ENCODE data around the gene BTN2A1. TPM values are rescaled to one million over a fixed set of nuclear protein-coding genes. Genes with fewer than 3 reads are reported as not detected.
A peak's percentile ranks its signal among the peaks of the same experiment; 100 is the strongest.

Gene BTN2A1
- total and polyA plus RNA-seq, 9 of the 15 experiments (the other 6 are each of a cell fraction or from before 2014, with no cell fraction given), result 6.7 to 22.1 (median 16.4) TPM

DNA sequence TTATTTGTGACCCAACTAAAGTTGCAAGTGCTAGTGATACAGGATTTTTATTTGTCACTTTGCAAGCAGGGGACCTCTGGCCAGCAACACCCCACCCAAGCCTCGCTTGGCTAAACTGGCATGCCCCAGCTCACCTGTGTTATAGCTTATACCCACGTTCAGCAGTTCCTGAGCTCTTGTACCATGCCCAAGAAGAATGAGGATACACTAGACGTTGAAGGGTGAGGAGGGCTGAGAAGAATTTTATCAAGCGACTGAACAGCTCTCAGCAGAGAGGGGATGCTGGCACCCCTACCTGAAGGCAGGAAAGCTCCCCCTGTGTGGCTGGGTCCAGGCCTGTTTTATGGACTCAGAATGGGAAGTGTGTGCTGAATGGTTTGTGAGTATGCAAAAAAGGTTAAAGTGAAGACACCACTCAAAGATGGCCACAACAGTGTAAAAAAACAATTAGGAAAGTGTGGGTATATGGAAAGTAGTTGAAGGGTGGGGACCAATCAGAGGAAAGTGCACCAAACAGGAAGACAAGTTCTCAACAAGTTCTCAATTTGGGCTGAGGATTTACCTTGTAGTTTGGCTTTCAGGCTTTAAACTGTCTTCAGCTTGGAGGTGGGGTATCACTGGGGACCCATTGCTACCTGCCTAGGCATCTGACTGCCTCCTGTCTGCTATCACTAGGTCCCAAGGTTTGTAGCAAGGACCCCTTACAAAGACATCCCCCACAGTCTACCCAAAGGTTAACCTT lies 15.0 kb downstream of the BTN2A1 start (continued):
- TF ChIP-seq ZFP36 (IDR thresholded peaks at IDR 0.05; ENCODE audit: low read depth, low read length, partially characterized antibody) (peak; percentile 53), POLR2AphosphoS5 (IDR thresholded peaks at IDR 0.05; ENCODE audit: control insufficient read depth, insufficient read depth, low read depth, low read length) (no peak), PTBP1 (IDR thresholded peaks at IDR 0.05; ENCODE audit: low read depth, low read length) (no peak), ASH1L (IDR thresholded peaks at IDR 0.05; ENCODE audit: borderline replicate concordance, low read depth, partially characterized antibody) (no peak), TRIM28 (IDR thresholded peaks at IDR 0.05) (peak; percentile 59; the same call in 1 of the 2 replicates), RAD51 (IDR thresholded peaks at IDR 0.05; ENCODE audit: borderline replicate concordance, low read depth) (no peak)
- TF ChIP-seq, protein P1, sequence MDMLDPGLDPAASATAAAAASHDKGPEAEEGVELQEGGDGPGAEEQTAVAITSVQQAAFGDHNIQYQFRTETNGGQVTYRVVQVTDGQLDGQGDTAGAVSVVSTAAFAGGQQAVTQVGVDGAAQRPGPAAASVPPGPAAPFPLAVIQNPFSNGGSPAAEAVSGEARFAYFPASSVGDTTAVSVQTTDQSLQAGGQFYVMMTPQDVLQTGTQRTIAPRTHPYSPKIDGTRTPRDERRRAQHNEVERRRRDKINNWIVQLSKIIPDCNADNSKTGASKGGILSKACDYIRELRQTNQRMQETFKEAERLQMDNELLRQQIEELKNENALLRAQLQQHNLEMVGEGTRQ (CRISPR knock-in tag; IDR thresholded peaks at IDR 0.05), result no peak
- TF ChIP-seq, protein P2, sequence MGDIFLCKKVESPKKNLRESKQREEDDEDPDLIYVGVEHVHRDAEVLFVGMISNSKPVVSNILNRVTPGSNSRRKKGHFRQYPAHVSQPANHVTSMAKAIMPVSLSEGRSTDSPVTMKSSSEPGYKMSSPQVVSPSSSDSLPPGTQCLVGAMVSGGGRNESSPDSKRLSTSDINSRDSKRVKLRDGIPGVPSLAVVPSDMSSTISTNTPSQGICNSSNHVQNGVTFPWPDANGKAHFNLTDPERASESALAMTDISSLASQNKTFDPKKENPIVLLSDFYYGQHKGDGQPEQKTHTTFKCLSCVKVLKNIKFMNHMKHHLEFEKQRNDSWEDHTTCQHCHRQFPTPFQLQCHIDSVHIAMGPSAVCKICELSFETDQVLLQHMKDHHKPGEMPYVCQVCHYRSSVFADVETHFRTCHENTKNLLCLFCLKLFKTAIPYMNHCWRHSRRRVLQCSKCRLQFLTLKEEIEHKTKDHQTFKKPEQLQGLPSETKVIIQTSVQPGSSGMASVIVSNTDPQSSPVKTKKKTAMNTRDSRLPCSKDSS (IDR thresholded peaks at IDR 0.05; ENCODE audit: low read depth, partially characterized antibody), result peak; percentile 19
- TF ChIP-seq, protein P3, sequence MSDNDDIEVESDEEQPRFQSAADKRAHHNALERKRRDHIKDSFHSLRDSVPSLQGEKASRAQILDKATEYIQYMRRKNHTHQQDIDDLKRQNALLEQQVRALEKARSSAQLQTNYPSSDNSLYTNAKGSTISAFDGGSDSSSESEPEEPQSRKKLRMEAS (CRISPR knock-in tag; IDR thresholded peaks at IDR 0.05), result 0 out of 2 replicates have a peak, but pooled peaks have one; percentile 14
